Inflammatory macrophage (primary cell): ENCODE data around the gene BHMT.
A peak's percentile ranks its signal among the peaks of the same experiment; 100 is the strongest.
"Not testable (repeated sequence)": the region's sequence is repeated elsewhere in the genome, so short reads cannot be mapped to it uniquely, and the experiment has no call there.

Experiments used
- DNase-seq, 2 donors: peaks; one replicate each; pipeline ENCODE4 v3.0.0-alpha.2; 2020 to 2022

Gene BHMT

DNA sequence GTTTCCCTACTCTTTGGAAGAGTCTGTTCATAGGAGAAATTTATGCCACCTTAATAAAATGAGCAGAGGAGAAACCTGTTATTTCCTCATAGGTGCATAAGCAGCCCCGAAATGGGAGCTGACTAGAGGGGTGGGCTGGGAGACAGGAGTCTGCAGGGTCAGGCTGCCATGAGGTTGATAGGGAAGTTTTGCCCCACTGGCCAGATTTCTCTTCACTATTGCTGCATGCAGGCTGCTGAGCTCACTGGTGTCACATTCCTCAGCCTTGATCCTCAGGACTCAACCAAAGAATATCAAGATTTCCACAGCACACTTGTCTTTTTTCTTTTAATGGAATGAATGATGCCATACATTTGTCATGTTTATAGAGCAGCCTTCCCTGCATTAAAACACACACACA, 60.7 kb downstream of the BHMT start:
- DNase-seq: no peak

DNA sequence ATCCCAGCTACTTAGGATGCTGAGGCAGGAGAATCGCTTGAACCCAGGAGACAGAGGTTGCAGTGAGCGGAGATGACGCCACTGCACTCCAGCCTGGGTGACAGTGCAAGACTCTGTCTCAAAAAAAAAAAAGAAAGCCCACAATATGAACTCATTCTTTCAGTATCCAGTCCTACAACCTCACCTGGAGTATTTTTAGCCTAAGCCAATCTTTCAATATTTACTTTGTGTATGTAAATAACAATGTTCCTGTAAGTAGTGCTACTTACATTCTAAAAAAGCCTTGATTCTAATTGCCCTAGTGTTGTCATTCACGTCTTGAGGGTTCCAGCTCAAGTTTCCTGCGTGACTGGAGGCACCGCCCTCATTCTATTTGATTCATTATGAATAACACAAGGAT, 62.0 kb downstream of the BHMT start:
- DNase-seq: no peak

DNA sequence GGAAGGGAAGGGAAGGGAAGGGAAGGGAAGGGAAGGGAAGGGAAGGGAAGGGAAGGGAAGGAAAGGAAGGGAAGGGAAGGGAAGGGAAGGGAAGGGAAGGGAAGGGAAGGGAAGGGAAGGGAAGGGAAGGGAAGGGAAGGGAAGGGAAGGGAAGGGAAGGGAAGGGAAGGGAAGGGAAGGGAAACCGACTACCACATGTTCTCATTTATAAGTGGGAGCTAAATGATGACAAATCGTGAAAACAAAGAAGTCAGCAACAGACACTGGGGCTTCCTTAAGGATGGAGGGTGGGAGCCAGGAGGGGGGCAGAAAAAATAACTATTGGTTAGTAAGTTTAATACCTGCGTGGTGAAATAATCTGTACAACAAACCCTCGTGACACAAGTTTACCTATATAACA, 68.8 kb downstream of the BHMT start:
- not testable (repeated sequence) for DNase-seq

DNA sequence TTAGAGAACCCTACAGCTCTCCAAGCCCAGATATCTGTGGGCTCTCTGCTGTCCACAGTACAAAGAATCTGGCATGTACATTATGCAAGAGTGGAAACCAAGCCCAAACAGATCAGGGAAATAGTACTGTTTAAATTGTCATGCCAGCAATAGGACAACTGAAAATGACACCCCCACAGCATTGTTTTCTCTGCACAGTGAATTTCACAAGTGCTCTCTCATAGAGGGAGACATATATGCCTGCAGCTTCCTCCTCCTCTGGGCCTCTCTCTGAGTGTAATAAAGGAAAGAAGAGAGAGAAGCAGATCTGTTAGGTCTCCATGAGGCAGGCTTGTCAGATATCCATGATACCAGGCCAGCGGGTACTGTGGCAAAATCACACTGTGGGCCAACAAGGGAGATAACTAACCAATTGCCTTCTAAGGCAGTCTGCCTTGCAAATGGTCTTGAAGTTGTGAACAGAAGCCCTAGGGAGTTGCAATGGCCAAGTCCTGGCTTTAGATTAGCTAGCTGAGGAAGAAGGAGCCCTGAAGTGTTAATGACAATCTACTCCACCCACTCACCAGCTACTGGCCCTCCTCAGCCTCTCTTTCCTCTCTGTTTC, 69.9 kb downstream of the BHMT start:
- peak; percentile 84 to 88 for DNase-seq
